Right kidney (tissue), 1 donor: ENCODE results near the gene PTPRR.

ENCODE experiments used
- DNase-seq: peaks from one replicate; pipeline ENCODE4 v3.0.0-alpha.2; 2016

Gene PTPRR

GRCh38 chr12:70794131-70794530 is 126.4 kb downstream of the PTPRR start:
- DNase-seq, result no peak

DNA sequence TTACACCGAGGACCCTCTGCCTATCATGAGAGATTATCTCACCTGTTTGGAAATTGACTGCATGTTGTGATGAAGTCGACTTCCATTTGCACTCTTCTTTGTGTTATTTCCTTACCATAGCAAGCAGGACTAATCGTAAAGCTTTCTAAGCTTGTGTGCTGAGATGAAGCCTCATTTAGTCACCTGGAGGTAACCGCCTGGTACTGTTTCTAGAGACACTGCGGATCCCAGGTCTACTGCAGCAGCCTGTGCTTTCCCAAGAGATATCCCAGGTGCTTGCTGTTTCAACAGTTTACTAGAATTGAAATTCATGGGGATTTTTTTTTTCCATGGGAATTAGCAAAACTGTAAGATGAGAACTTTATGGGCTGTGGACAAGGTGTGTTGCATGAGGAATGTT is 131.8 kb downstream of the PTPRR start:
- no peak for DNase-seq

DNA sequence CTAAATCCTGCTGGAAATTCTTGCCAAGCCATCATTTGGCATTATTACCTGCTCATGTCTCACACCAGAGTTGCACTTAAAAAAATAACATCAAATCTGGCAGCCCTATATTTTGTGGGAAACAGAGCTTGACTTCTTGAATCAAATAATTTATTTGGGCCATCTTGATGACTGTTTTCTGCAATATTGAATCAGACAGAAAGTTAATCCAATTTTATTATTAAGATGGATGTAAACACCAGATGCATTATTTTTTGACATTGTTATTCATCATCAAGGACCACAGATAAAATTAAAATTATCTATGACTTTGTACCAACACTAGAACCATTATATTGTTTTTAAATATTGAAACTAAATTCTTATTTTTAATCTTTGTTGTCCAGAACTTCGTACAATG is 132.9 kb downstream of the PTPRR start:
- DNase-seq, result no peak

GRCh38 chr12:70785896-70786295 is 134.6 kb downstream of the PTPRR start:
- DNase-seq, result no peak

DNA sequence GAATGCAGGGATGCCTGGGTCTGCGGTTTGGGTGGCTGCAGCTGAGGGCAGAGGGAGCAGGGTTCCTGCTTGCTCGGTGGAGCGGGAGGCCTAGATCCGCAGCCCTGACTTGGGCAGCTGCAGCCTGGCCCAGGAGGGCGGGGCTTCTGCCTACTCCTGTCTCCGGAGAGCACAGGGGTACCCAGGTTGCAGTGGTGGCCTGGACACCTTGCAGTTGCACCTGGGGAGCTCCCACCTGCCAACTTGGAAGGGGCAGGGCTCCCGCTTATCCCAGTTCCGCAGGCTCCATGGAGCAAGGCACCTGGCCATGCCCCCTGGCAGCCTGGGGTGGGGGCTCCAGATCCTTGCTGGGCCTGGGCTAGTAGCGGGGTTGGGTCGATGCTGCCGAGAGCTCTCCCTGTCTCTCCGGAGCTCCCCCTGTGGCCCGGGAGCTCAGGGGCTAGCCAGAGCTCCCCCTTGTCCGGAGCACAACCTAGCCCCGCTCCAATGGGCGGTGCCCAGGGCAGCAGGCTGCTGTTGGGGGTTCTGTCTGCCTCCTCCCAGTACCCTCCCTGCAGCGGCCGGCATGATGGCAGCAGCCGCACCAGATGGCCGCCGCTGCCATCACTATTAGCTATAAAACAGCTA is 136.4 kb downstream of the PTPRR start:
- no peak for DNase-seq

DNA sequence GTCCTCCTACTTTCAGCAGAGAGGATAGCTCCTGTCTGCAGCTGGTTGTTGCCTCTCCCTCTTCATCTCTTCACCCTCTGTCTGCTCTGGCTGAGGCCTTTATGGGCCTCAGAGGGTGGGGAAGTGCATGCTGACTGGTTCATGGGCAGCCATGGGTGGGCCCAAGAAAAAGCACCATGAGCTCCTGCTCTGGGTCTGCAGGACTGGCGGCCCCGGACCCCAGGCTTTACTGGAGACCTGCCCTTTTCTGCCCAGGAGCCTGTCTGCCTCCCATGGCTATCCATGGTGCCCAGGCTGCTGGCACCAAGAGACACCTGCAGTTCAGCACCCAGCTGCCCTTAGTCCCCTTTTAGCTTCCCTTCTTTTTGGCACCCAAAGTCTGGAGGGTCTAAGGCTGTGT is 137.1 kb downstream of the PTPRR start:
- no peak for DNase-seq

GRCh38 chr12:70779250-70779649 is 141.3 kb downstream of the PTPRR start:
- DNase-seq, result no peak

DNA sequence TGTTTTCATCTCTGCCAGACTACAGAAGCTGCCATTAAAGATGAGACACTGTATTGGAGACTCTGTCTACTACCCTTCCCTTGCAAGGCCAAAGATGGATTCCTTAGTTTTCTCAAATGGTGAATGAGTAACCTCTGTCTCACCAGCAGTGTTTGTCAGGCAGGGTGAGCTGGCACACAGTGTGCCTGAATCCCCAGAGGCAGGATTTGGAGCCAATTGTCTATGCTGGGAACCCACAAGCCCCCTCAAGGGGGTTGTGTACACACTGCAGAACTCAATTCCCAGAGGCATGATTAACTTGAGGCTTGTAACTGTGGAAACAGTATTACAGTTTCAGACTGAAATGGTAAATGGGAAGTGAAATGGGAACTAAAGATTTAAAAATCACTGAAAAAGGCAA is 146.5 kb downstream of the PTPRR start:
- DNase-seq, result no peak

DNA sequence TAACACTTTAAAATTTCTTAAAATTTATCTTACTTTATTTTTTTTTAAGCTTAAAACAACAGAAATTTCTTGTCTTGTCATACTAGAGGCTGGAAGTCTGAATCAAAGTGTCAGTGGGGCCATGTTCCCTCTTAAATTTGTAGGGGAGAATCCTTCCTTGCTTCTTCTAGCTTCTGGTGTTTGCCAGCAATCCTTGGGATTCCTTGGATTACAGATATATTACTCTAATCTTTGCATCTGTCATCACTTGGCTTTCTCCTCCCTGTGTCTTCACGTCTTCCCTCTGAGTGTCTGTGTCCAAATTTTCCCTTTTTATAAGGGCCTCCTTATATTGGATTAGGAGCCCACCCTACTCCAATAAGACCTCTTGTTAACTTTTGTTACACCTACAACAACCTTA is 147.7 kb downstream of the PTPRR start:
- DNase-seq, result no peak

- no peak for DNase-seq
These were observed 149.0 kb downstream of the PTPRR start for GRCh38 chr12:70771581-70771980.

DNA sequence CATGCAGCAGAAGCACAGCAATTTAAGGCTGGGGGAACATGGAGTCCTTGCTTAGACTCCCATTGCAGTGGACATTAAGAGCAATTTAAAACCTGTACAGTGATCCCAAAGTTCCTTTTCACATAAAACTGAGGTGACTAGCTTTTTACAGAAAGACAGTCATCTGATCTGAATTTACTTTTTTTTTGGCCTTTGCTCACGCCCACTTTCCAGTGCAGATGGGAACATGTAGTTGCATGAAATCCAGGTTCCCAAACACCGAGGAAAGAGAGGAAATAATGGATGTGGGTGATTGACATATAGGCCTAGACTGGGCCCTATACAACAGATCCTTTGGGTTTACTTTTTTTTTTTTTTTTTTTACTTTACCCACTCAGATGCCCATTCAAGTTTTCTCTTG is 156.9 kb downstream of the PTPRR start:
- DNase-seq, result no peak

DNA sequence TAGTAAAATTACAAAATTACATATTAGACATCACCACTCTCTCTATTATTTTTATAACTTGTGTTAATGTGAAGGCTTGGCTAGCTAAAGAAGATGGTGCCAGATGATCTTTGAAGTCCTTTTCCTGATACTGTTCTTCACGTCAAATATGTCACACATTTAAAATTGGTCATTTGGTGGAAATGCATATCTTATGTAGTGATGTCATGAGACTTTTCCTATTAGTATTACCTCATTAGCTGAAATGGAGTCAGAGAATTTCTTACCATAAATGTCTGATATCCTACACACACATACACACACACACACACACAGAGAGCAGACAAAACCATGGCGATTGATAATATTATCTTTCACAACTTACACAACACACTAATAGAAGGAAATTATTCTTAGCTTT is 158.5 kb downstream of the PTPRR start:
- no peak for DNase-seq

- no peak for DNase-seq
These were observed 161.2 kb downstream of the PTPRR start for GRCh38 chr12:70759161-70759918.

GRCh38 chr12:70758494-70758845 is 162.1 kb downstream of the PTPRR start:
- no peak for DNase-seq

- no peak for DNase-seq
These were observed 162.6 kb downstream of the PTPRR start for GRCh38 chr12:70757830-70758493.

- no peak for DNase-seq
These were observed 163.7 kb downstream of the PTPRR start for GRCh38 chr12:70756791-70757190.

DNA sequence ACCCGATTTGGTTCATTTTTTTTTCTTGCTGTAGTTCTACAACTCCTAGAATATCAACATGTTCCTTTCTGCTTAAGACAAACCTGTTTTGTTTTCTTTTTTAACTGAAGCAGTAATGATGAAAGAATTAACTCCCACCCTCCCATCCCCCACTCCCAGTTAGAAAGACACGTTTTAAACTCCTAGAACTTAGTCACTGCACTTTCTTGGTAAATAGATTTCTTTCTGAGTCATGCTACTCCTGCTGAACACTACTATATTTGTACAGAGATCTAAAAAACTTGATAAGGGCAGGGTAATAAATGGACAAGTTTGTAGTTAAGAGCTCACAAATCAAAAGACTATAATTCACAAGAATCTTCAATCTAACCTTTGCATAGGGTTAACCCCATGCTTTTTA is 164.4 kb downstream of the PTPRR start:
- no peak for DNase-seq

DNA sequence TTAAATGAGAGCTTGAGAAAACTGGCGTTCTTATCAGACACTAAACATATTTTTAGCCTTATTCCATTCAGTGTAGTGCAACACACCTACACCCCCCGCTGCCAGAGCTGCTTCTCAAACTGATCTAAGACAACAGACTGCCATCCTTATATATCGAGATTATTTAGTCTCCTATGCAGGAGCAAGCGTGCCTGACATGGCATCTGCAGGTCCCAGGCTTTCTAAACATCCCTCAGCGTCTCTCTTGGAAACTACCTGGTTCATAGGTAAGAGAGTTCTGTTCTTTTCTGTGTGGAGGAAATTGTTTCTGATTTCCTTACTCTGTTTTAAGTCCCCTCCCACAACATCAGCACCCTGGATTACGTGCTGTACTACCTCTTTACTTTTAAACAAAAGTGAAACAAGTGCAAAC is 166.2 kb downstream of the PTPRR start:
- DNase-seq, result no peak

- no peak for DNase-seq
These were observed 168.2 kb downstream of the PTPRR start for GRCh38 chr12:70752327-70752726.

- DNase-seq, result no peak
These were observed 170.6 kb downstream of the PTPRR start for GRCh38 chr12:70749931-70750330.

DNA sequence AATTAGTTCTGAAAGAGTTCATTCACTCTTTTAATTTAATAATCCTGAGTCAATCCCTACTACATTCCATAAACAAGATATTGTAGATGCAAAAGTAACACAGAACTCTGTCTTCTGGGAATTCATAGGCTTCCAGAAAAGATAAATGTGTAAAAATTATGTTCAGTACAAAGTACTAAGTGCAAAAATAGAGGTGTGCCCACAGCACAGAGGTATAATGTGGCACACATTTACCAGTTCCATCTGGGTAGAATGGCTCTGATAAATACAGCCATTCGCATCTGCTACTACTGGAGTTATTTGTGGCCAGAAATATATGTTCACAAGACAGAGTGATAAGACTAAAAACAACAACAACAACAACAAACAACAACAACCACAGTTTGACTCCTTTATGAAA is 171.7 kb downstream of the PTPRR start:
- DNase-seq, result no peak

- DNase-seq, result no peak
These were observed 172.9 kb downstream of the PTPRR start for GRCh38 chr12:70747445-70748260.

GRCh38 chr12:70745048-70745447 is 175.5 kb downstream of the PTPRR start:
- no peak for DNase-seq
